GM12878 (cell line): ENCODE data around the gene TCOF1.

Source experiments
- POLR2A ChIP-seq: IDR thresholded peaks from 2 replicates; pipeline ENCODE4 v1.6.1; 2011; ENCODE audit warnings: low read depth, mild to moderate bottlenecking, low read length
- ZNF217 ChIP-seq: fragments of 450-650 bp; IDR thresholded peaks from 2 replicates; pipeline ENCODE4 v1.6.1; 2017; ENCODE audit warnings: antibody characterized with exemption, mild to moderate bottlenecking

DNA sequence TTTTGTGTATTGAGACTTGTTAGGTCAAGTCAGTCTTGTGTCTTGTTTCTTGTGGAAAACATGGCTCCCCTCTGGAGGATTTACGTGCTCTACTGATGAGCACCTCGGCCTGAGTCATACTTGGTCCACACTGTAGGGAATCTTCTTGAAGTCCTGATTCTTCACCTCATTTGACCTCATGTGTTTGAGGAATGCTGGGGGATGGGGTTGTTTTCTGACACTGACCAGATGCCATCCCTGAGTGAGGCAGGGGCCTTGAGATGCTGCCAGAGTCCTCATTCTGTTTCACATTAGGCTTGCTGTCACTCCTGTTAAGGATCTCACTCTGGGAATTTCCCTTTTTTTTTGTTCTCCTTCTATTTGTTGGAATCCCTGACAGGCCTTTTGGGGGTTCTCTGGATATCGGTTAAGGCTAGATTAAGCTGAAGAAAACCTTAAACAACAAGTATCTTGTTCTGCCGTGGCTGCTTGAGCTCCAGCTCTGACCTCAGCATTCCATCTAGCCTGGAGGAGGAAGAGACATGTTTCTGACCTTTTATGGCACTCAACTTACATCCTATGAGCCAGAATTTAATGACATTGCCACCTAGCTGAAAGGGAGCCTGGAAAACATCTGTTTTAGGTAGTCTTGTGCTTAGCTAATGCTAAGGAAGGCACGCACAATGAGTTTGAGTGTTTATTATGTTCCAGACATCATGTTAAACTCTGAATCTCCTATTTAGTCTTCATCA lies 20.6 kb downstream of the TCOF1 start:
- TF ChIP-seq POLR2A = no peak
- TF ChIP-seq ZNF217 = no peak
